NCI-H2107 treated with DMSO at 0.1 percent for 48 hours (cell line): Measurements from ENCODE around the gene HIVEP2.

ENCODE experiments used
- DNase-seq: peaks from one replicate; lab custom pipeline; 2025; ENCODE audit not compliant: unreplicated experiment; lab: John Stamatoyannopoulos, UW

Gene HIVEP2

GRCh38 chr6:142821860-142822259, 123.1 kb downstream of the HIVEP2 start:
- no peak for DNase-seq

- DNase-seq, result no peak
Measured at GRCh38 chr6:142821164-142821716, 123.7 kb downstream of the HIVEP2 start.

- peak; percentile 22 for DNase-seq
Measured at GRCh38 chr6:142820338-142821051, 124.5 kb downstream of the HIVEP2 start.

- peak; percentile 70 for DNase-seq
Measured at GRCh38 chr6:142819603-142820337, 125.2 kb downstream of the HIVEP2 start.

GRCh38 chr6:142816486-142816885, 128.5 kb downstream of the HIVEP2 start:
- no peak for DNase-seq

GRCh38 chr6:142816031-142816430, 128.9 kb downstream of the HIVEP2 start:
- DNase-seq, result no peak

- no peak for DNase-seq
Measured at GRCh38 chr6:142811923-142812322, 133.1 kb downstream of the HIVEP2 start.

GRCh38 chr6:142810952-142811514, 133.9 kb downstream of the HIVEP2 start:
- DNase-seq, result no peak

- DNase-seq, result no peak
Measured at GRCh38 chr6:142809947-142810346, 135.0 kb downstream of the HIVEP2 start.

- no peak for DNase-seq
Measured at GRCh38 chr6:142808405-142809061, 136.4 kb downstream of the HIVEP2 start.

- DNase-seq, result no peak
Measured at GRCh38 chr6:142805042-142805441, 139.9 kb downstream of the HIVEP2 start.

GRCh38 chr6:142804490-142804889, 140.5 kb downstream of the HIVEP2 start:
- DNase-seq, result no peak

GRCh38 chr6:142803495-142804058, 141.4 kb downstream of the HIVEP2 start:
- no peak for DNase-seq

- DNase-seq, result no peak
Measured at GRCh38 chr6:142803032-142803431, 141.9 kb downstream of the HIVEP2 start.

- DNase-seq, result no peak
Measured at GRCh38 chr6:142802124-142802523, 142.9 kb downstream of the HIVEP2 start.

- DNase-seq, result no peak
Measured at GRCh38 chr6:142800240-142800639, 144.7 kb downstream of the HIVEP2 start.

GRCh38 chr6:142799639-142800038, 145.3 kb downstream of the HIVEP2 start:
- no peak for DNase-seq

GRCh38 chr6:142797159-142797558, 147.8 kb downstream of the HIVEP2 start:
- DNase-seq, result no peak

- DNase-seq, result peak; percentile 54
Measured at GRCh38 chr6:142796571-142796970, 148.4 kb downstream of the HIVEP2 start.

GRCh38 chr6:142796024-142796423, 149.0 kb downstream of the HIVEP2 start:
- DNase-seq, result no peak

GRCh38 chr6:142794424-142794823, 150.6 kb downstream of the HIVEP2 start:
- no peak for DNase-seq
